ENCODE measurements around the gene KERA.

KERA gene

DNA sequence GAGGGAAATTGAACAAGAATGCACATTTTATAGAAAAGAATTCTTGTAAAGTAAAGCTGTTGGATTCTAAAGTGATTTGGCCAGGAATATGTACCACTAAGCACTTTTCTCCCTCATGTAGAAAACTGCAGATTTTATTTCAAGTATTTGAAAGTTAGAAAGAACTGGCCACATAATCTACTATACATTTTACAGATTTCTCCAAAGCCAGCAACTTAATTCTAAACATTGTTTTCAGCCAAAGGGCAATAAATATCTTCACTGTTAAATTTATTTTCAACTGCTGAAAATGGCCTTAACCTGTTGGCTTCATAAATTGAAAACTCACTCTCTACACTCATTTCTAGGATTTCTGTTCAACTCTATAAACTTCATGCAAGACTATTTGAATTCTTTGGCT lies 15.6 kb upstream of the KERA start:
- no peak for DNase-seq (ENCODE audit: low spot score)

DNA sequence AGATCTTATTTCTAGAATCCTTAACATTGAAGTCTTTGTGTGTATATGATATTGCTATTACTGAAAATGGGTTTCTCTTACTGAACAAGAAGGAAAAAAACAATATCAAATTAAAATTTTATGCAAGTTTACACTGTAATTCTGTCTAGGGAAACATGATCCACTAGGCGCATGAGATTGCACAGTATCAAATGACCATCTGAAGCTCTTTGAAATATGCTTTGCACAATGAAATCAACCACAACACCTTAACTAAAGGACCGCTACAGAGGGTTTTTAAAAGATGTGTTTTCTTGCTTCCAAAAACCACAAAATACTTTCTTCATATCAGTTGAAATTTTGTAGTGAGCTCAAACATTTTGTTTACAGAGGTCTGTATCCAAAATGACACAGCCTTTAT lies 15.1 kb upstream of the KERA start:
- no peak for DNase-seq (ENCODE audit: low spot score)

DNA sequence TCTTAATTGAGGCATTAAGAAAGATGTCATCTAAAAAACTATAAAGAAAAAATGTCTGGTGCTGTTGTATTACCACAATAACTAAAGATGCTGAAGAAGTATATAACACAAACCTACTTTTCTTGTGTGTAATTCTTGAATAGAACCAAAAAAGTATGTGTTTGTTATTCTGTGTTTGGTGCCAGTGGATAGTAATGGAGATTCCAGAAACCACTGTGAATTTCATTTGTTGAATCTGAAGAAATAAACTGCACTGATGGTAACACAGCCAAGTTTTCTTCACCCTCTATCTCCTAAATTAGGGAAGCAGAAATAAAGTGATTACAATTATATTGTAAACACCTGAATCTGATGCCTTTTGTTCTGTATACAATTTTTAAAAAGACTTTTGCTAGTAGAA lies 13.1 kb upstream of the KERA start:
- DNase-seq (ENCODE audit: low spot score): no peak

DNA sequence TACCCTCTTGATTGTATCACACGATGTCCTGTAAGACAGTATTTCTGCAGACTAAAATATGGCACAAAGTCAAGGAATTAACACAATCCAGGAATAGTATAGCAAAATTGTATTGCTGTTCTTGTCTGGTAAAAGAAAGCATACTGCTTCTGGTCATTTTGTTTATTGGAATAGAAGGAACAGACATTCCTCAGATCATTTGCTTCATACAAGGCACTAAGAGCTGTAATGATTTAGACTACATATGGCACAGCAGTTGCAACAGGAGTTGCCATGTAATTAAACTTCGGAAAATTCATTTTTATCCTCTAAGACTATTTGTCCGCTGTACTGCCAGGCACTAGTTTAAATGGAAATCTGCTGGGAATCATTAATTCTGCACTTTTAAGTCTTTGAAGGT lies 7.6 kb upstream of the KERA start:
- DNase-seq (ENCODE audit: low spot score): no peak

DNA sequence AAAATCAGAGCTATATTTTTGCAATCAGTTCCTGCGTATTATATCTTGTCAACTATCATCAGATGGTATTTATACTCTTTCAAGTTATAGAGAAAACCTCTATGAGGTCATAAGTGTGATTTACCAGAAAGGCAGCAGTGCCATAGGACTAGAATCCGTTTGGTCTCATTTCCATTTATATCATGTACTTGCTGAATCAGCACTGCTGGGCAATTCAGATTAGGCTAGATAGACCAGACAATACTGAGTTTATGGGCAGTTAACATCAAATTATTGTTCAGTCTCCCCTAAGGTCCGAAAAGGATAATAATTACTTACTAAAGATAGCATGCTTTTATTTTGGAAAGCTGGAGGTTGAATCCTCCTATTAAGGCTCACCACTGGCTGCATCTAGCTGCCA lies 6.8 kb upstream of the KERA start:
- DNase-seq (ENCODE audit: low spot score): no peak

DNA sequence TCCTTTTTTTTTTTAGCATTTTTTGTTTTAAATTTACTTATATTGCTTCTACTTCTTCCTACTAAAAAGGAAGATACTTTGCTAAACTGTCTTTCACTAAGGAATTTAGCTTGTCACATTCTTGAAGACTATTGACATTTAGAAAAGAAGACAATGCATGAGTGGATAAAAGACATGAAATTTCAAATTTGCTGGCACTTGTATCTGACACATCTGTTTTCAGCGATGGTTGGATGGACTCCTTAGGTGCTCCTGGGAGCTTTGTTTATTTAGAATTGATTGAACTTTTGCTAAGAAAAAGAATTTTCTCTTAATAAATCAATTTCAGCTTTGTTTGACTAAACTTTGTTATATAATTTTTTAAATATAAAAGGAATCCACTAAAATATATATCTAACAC lies 3.3 kb upstream of the KERA start:
- no peak for DNase-seq (ENCODE audit: low spot score)

DNA sequence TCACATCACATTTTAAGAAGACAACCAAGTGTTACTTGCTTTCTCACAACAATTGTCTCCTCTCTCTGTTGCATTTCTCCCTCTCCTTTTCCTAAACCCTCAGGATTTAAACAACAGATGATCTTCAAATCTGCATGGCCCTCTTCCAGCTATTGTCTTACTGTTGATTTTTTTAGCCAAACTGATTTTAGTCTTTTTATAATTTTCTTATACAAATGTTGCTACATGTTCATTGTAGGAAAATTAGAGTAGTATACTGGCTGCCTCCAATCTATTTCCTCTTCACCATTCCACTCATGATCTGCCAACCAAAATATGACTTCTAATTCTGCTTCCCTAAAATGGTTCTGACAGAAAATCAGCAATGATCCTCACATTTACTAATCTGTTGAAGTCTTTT lies 1.4 kb upstream of the KERA start:
- DNase-seq (ENCODE audit: low spot score): no peak

DNA sequence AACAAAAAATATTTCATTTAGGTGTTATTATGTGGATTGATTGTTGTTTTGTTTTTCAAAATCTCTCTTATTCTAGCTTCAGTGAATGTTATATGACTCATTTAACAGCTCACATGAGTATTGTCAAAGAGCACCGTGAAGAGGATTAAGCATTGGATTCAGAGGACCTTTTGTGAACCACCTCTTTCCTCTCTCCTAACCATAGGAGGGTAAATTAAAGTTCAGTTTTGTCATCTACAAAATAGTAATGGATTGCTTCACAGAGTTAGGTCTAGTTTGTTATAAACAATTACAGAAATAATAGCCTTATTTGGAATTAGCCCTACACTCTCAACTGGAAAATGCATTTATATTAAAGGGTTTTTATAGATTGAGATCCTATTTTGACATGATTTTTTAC lies 962 bp upstream of the KERA start:
- no peak for DNase-seq (ENCODE audit: low spot score)

DNA sequence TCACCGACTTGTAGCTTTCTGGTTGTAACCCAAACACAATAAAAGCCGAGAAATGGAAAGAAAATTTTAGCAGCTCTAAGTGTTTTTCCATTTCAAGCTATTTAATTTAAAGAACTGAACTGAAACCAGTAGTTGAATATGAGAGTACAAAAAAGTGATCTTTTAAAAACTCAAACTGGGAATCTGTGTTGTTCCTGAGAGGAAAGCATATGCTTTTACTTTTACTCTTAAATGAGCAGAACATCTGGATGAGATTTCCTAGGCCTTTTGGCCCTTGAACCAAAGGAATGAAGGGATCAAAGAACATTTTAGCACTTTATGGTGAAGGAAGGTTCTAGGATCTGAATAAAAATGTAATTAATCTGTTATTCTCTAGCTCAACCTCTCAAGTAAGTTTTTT lies 1.3 kb downstream of the KERA start:
- DNase-seq (ENCODE audit: low spot score): no peak

DNA sequence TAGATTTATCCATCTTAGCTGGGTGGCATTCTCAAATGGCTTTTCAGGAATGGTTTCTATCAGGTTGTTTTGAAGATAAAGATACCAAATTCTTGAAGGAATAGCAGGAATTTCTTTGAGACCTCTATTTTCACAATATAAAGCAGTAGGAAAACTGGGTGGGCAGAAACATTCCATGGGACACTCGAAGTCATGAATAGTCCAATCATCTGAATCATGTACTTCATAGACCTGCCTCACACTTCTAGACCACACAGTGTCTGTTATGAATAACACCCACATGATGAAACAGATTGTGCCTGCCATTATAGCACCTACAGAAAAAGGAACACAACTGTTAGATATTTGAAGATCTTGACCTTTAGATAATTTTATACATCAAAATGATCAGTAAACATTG lies 1.8 kb downstream of the KERA start:
- no peak for DNase-seq (ENCODE audit: low spot score)

DNA sequence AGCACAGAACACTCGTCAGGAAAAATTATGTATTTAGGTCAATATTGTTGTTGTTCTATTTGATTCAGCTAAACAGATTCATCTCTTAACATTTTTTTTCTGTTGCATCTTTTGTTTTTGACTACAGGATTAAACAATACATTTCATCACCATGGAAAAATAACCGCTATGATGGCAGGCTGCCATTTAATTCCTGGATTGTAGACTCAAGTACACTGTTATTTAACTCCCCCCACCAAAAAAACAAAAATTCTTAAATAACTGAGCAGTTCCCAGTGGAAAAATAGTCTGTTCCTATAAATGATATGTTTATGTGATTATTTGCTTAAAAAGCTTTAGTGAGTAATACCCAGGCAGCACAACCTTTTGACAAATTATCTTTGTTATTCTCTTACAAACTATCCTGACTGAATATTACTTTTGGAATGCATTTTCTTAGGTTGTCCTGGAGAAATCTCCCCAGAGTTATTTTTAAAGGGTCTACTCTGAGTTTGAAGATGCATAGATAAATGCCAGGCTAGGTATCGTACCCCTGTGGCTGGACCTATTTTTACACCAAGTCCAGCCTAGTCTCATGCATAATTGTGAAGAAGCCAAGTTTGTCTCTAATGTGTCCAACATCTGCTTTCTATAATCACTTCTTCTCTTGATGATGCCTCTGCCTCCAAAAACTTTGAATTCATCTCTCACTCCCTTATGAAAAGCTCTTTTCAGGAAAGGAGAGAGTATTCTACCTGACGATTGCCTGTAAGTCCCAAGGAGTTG lies 3.7 kb downstream of the KERA start:
- no peak for DNase-seq (ENCODE audit: low spot score)

DNA sequence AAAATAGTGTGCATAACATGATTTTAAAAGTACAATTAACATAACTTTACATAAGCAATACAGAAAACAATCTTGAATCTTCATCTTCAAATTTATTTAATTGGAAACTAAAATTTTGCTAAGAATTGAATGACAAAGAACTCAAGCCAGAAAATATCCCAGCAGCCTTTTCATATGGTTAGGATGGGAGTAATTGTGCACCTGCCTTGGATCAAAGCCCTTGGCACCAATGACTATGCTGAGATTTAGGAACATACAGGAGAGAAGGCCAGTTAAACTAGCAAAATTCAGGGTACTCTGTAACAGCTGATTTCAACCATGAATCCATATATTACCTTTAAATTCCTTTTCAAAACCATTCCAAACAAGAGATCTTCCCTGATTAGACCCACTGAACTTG lies 5.8 kb downstream of the KERA start:
- no peak for DNase-seq (ENCODE audit: low spot score)

DNA sequence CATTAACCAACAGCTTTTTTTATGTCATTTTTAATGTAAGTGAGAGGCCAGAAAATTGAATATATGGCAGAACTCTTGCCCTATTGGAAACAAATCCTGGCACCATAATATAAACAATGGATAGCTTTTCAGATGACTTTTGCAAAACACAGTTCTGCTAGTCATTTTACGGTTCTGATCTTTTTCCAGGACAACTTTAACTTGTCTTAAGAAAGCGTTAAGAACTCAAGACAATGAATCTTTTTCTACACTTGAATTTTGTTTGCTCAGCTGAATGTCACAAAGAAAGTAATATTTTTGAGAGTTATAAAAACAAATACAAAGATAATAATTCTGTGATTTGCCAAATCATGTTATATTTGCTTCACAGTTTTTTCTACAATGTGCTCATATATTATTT lies 13.2 kb downstream of the KERA start:
- DNase-seq (ENCODE audit: low spot score): no peak

DNA sequence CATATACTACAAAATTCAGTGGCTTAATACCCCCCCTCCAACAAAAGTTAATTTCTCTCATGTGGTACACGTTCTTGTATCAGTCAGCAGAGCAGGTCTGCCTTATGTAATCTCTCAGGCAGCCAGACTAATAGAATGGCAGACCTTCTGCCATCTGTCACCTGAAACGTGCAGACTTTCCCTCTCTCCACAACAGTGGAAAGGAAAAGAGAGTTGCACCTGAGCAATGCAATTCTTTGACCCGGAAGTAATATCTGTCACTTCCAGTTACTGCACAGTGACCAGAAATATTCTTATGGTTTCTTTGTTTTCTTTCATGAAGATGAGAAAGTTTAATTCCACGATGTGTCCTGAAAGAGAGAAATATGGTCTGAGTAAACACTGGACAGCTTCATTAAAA lies 14.4 kb downstream of the KERA start:
- DNase-seq (ENCODE audit: low spot score): no peak

DNA sequence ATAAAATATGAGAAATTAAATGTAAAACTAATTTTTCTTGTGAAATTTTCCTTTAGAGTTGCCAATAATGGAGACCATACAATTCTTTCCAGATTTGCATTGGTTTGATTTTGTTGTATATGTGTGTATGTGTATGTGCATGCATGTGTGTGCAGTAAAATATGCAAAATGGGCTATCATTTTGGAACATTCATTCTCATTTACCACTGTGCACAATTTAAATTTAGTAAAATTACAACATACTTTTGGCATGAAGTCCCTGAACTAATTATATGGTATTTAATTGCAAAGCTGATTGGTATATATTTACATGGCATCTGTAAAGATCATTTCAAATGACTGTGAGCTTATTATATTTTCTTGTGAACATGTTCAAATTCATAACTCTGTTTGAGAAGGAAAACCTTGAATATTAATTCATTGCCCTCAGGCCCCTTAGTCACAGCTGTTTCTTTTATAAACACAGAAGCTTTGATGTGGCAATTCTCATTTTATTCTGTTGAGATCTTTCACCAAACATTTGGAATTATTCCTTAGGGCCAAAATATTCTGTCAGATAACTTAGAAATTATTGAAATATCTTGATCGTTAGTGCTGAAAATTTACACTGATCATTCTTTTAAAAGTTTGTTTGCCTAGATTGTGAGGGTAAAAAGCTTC lies 17.6 kb downstream of the KERA start:
- no peak for DNase-seq (ENCODE audit: low spot score)

DNA sequence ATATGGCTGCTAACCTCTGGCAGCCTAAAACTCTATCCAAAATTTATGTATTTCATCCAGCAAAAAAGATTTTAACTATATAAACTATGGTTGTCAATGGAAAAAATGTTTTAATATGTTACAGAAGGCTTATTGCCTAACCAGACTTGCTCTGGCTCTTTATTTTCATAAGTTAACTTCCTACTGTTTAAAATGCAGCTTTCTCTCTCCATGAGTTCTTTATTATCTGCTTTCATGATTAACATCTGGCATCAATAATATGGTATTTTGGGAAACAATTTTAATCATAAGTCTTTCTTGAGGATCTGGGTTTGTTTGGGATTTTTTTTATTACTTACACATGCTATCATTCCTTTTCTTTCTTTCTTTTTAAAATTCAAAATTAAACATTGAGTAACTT lies 20.5 kb downstream of the KERA start:
- no peak for DNase-seq (ENCODE audit: low spot score)

DNA sequence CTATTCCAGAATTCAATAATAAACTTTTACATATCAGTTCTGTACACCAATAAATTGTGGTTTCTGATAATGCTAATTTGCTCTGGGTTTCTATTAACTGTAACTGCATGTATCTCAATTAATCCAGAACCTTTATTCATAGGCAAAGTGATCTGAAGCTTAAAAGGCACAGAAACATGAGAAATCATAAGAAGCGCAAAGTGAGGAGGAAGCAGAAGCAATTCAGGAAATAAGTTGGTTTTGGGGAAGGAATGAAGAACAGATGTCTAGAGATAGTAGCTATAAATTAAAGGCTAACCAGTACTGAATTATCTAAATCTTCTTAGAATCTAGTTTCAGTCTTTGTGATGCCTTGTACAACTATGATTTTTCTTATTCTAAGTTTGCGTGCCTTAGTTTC lies 24.6 kb downstream of the KERA start:
- no peak for DNase-seq (ENCODE audit: low spot score)

DNA sequence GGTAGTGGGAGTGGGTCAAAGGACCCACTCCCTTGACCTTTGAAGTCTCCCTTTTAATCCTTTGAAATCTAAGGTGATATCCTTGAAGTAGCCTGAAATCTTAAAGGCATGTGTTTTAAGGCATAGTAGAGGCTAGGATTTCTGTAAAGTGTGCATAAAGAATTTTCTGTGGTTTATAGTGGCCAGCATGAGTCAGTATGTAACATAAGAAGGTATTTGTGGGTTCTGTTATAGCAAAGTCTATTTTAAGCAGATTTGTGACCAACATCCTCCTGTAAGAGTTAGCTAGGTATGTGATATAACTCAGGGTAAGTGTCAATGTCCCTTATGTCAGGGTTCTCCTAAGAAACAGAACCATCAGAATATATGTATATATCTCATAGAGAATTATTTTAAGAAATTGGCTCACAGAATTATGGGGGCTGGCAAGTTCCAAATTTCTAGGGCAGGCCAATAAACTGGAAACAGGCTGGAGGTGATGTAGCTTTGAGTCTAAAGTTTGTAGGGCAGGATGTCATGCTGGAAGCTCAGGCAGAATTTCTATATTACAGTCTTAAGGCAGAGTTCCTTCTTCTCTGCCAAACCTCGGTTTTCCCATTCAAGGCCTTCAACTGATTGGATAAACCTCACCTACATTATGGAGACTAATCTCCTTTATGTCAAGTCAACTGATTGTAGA lies 34.4 kb downstream of the KERA start:
- no peak for DNase-seq (ENCODE audit: low spot score)

DNA sequence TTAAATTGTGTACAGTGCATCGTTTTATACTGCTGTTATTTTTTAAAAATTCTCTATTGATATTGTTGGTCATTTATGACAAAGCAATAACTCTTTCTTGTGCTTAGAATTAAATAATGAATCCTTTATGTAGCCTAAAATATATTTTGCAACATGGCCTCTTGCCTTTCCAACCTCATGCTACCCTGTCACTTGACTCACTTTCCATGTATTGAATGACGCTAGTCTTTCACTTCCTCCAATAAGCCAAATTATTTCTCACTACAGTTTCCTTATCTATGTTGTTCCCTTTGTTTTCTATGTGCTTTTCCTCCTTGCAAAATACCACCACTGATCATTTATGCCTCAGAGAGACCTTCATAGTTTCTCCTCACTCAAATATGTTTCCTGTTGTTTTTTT lies 36.7 kb downstream of the KERA start:
- DNase-seq (ENCODE audit: low spot score): no peak

DNA sequence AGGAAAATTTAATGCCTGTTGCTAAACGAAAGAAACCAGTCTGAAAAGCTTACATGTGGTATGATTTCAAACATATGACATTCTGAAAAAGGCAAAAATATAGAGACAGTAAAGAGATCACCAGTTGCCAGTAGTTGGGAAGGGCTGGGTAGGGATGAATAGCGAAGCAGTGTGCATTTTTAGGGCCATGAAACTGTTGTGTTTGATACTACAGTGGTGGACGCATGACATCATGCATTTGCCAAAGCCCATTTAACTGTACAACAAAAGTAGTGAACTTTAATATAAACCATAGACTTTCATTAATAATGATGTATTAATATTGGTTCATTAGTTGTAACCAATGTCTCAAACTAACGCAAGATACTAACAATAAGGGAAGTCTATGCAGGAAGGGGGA lies 38.4 kb downstream of the KERA start:
- DNase-seq (ENCODE audit: low spot score): no peak

DNA sequence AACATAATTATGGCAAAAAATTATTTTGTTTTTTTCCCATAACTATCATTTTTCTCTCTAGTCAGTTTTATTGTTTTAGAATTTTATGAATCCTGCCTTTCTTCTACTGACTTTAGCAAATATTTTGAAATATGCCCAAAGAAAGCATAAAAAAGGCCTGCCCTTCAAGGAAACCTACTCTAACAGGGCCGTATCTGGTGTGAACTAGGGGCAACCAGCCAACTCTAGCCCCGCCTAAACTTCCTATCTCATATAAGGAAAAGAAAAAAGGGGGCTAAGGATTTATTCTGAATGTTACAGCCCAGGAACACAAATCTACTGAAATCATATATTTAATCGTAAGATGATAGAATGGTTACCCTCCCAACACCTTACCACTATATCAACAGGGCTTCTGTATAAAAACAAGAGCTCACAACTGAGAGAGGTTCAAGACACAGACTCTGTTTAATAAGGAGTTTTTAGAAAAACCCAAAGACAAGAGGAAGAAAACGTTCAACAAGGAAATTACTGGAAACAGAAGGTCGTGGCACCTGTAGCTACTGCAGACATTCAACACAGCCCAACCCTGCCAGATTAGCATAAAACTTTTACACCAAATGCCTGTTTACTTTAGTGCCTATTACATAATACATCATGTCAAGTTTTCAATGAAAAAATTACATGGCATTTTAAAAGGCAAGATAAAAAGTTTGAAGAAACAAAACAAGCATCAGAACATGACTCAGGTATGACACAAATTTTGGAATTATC lies 40.1 kb downstream of the KERA start:
- no peak for DNase-seq (ENCODE audit: low spot score)

DNA sequence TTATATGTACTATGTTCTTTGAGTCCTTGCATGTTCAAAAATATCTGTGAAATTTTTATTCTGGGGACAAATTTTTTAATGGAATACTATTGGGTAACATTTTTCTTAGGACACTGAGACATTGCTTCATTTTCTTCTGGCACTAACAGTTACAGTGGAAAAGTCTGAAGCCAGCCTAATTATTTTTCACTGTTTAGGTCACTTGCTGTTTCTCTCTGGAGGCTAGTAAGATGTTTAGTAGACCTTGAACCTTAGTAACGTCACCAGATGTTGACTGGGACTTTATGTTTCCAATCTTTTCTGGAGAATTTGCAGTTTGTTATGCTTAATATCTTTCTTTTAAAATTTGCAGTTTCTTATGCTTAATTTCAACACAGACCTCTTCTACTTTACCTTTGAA lies 40.8 kb downstream of the KERA start:
- DNase-seq (ENCODE audit: low spot score): no peak
